Activated T-cell treated with anti-CD3 and anti-CD28 coated beads, Interleukin-2, amount 50 U/mL, for 1 hour (primary cell): Measurements from ENCODE around the gene NLGN2.

ENCODE experiments used
- DNase-seq: peaks from one replicate; pipeline ENCODE4 v3.0.0-alpha.2; 2020

NLGN2 gene

GRCh38 chr17:7392696-7393612 is 14.7 kb upstream of the NLGN2 start:
- no peak for DNase-seq

GRCh38 chr17:7393613-7394451 is 13.8 kb upstream of the NLGN2 start:
- DNase-seq: no peak

- peak; percentile 93 for DNase-seq
Measured at GRCh38 chr17:7394452-7395191, 13.0 kb upstream of the NLGN2 start, which contains the start of gene PLSCR3. Gene PLSCR3, minus strand, starts transcription at chr17:7394525. Its CDS starts 415 bp downstream, at chr17:7394110.

GRCh38 chr17:7396147-7396546 is 11.5 kb upstream of the NLGN2 start:
- no peak for DNase-seq

GRCh38 chr17:7398612-7399011 is 9.0 kb upstream of the NLGN2 start:
- DNase-seq: no peak

GRCh38 chr17:7403043-7403726 is 4.5 kb upstream of the NLGN2 start:
- no peak for DNase-seq

- DNase-seq: no peak
Measured at GRCh38 chr17:7403727-7403976, 4.0 kb upstream of the NLGN2 start.

- peak; percentile 89 for DNase-seq
Measured at GRCh38 chr17:7403977-7404736, 3.5 kb upstream of the NLGN2 start, which contains the start of gene TMEM256. Gene TMEM256, minus strand, starts transcription at chr17:7404097. Its CDS starts 13 bp downstream, at chr17:7404084.

GRCh38 chr17:7404737-7405349 is 2.8 kb upstream of the NLGN2 start:
- DNase-seq: no peak

GRCh38 chr17:7405350-7406234 is 2.1 kb upstream of the NLGN2 start:
- no peak for DNase-seq

- no peak for DNase-seq
Measured at GRCh38 chr17:7406235-7406825, 1.3 kb upstream of the NLGN2 start.

GRCh38 chr17:7407082-7407481 is 563 bp upstream of the NLGN2 start:
- DNase-seq: no peak

- peak; percentile 44 for DNase-seq
Measured at GRCh38 chr17:7408252-7408727, 645 bp downstream of the NLGN2 start.

GRCh38 chr17:7408863-7409262 is 1.2 kb downstream of the NLGN2 start:
- DNase-seq: no peak

GRCh38 chr17:7409716-7410115 is 2.1 kb downstream of the NLGN2 start:
- no peak for DNase-seq

- no peak for DNase-seq
Measured at GRCh38 chr17:7410634-7411426, 3.2 kb downstream of the NLGN2 start.

- no peak for DNase-seq
Measured at GRCh38 chr17:7411427-7411750, 3.7 kb downstream of the NLGN2 start.

- DNase-seq: no peak
Measured at GRCh38 chr17:7413346-7413985, 5.8 kb downstream of the NLGN2 start.
